HUDEP-2 (cell line): ENCODE data around the gene OR2L13.
"Not testable (repeated sequence)": the region's sequence is repeated elsewhere in the genome, so short reads cannot be mapped to it uniquely, and the experiment has no call there.

Experiments used
- DNase-seq, 76 experiments: peaks; one replicate each; lab custom pipeline; 2025; ENCODE audit not compliant: unreplicated experiment in 76 of 76; lab: John Stamatoyannopoulos, UW

Gene OR2L13

DNA sequence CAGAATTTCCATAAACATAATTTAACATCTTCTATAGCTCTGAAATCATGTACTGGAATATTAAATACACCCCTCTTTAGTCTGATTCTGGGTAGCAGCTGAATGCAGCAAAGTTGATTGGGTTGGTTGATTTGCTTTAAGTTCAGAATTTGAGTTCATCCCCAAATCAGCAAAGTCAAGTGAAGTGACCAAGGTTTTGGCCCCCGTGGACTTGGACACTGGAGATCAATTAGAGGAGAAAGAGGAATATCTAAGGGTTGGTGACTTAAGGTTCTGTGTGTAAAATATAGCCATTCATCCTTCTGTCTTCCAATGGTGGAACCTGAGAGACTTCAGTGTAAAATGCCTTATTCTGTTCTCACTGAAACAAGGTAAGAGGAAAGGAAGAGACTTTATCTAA, at the start of gene OR2L13:
TSS of gene OR2L13 (plus strand) at position 301 of the 400 bp plus-strand sequence. CDS start 4,192 bp downstream, outside the sequence.
- no peak for DNase-seq

DNA sequence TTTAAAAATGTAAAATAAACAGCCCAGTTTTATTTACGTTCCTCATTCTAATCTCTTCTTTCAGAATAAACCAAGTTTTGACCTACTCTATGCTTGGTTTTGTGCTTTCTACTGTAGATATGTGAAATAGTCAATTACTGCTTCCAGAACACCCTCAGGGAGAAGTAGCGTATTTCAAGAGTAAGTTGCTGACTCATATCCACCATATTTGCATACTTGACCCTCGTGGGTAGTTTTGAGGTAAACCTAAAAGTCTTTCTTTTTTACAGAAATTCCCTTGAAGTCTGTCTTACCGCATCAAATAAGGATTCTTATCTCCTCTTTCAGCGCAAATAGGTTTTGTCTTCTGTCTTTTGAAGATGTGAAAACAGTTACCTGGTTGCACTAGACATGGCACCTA, 49.8 kb upstream of the OR2L13 start:
- DNase-seq = no peak

DNA sequence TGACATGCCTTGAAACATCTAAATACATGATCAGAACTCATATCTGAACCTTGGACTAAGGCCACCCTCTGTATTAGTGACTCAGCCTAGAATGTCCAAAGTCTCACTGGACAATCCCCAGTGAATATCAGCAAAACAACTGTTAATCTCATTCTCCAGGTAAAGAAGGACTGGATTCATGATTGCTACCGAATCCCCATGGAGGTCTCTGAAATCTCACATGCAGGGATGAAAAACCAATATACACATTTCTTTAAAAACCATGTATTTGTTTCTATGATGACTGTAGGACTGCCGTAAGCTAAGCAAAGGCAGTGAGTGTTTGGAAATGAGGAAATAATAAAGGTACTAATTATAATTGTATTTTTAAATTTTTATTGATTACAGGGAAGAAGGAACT, 48.4 kb upstream of the OR2L13 start, which contains the start of gene OR2L3:
TSS of gene OR2L3 (plus strand) at position 301 of the 400 bp plus-strand sequence. CDS start 13,846 bp downstream, outside the sequence.
- DNase-seq = no peak

- DNase-seq = no peak
These were observed 48.0 kb upstream of the OR2L13 start for GRCh38 chr1:248047008-248047407.

GRCh38 chr1:248054671-248055070, 40.3 kb upstream of the OR2L13 start:
- DNase-seq = no peak

DNA sequence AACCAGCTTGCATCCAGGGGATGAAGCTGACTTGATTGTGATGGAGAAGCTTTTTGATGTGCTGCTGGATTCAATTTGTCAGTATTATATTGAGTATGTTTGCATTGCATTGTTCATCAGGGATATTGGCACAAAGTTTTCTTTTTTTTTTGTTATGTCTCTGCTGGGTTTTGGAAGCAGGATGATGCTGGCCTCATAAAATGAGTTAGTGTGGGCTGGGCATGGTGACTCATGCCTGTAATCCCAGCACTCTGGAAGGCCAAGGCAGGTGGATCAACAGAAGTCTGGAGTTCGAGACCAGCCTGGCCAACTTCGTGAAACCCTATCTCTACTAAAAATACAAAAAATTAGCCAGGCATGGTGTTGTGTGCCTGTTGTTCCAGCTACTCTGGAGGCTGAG, 39.7 kb upstream of the OR2L13 start:
- no peak for DNase-seq

- no peak for DNase-seq
These were observed 29.9 kb upstream of the OR2L13 start for GRCh38 chr1:248065071-248065470.

GRCh38 chr1:248065604-248066003, 29.4 kb upstream of the OR2L13 start:
- DNase-seq = no peak

DNA sequence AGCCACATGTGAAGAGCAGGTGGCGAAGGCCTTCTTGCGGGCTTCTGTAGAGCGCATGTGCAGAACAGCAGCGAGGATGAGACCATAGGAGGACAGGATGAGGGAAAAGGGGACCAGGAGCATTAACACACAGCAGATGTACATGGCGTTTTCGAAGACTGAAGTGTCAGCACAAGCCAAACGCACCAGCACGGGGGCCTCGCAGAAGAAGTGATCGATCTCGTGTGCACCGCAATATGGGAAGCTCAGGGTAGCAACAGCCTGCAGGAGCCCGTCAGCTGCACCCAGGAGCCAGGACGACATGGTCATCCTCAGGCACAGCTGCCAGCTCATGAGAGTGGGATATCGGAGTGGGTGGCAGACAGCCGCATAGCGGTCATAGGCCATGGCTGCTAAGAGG, 11.1 kb upstream of the OR2L13 start:
- DNase-seq = not testable (repeated sequence)

DNA sequence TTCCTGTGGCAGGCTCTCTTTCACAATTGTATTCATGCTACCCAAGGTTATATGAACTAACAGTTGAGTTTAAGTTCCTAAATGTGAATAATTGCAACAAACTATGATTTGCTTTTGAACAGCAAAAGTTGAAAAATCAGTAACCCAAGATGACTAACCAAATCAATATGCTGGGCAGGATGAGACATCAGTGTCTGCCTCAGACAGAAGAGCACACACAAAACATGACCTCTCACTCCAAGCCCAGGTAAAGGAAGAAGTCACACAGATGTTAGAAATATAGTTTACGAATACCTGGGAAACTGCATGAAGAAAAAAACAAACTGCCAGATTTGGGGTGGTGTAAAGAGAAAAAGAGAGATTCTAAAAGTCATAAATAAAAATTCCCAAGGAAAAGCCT, 3.5 kb downstream of the OR2L13 start:
- no peak for DNase-seq

- DNase-seq = no peak
These were observed 7.9 kb downstream of the OR2L13 start for GRCh38 chr1:248102847-248103246.

DNA sequence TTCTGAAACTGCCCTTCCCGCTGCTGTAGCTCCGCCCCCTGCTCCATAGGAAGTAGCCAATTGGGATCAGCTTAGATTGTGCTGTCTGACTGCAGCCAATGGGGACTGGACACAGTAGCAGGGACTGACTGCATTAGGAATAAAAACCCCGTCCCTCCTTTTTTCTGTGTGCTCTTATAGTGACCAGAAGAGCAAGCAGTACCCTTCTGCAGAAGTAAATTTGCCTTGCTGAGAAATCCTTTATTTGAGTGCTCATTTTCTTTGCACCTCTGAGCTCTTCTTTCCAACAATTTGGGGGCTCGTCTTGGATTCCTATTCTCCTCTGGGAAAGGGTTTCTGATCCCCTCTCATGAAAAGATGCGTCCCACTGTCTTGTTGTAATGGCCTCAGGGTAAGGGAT, 16.2 kb downstream of the OR2L13 start:
- DNase-seq = no peak

- no peak for DNase-seq
These were observed 19.9 kb downstream of the OR2L13 start for GRCh38 chr1:248114890-248115289.

- no peak for DNase-seq
These were observed 32.7 kb downstream of the OR2L13 start for GRCh38 chr1:248127653-248128052.

- DNase-seq = no peak
These were observed 41.8 kb downstream of the OR2L13 start for GRCh38 chr1:248136811-248137210.

DNA sequence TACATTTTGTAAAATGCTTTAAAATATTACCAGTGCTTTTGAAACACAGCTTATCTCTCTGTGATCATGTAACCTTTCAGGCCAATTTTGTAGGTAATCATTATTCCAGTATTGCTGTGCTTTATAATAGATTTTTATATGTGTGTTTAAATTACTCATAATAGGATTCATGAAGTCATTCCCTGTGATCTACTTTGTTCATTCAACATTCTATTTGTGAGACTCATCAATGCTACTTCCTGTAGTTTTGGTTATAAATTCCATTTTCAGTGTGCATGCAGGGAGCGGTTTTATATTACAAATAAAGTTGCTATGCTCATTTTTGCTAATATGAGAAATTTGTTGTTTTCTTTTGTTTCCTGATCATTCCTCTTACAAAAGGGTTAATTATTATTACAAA, 45.9 kb downstream of the OR2L13 start:
- DNase-seq = no peak

DNA sequence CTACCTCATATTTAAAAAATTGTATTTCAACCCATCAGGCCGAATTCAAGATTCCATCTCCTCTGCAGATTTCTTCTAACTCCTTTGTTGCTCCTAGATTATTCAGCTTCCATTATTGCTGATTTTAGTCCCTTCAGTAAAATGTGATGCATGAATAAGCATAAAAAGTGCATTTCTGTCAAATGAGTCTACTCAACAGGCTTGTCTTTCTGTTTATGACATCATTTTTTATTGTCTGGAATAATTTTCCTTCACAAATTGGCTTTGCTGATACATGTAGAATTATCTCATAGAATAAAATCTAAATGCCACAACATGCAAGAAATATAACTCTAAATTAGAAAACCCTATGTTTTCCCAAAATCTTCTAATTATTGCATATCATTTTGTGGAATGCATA, 48.3 kb downstream of the OR2L13 start:
- no peak for DNase-seq

GRCh38 chr1:248144513-248145198, 49.7 kb downstream of the OR2L13 start, which contains the start of gene OR2M5:
Gene OR2M5 (plus strand): TSS chr1:248145148. CDS start chr1:248145148, 0 bp downstream.
- no peak for DNase-seq
